ELF-1 (cell line): ENCODE measurements around the gene ERGIC1.

Experiments
- DNase-seq: peaks from one replicate; pipeline ENCODE4 v3.0.0-alpha.2; 2016; ENCODE audit warnings: low read depth, low spot score

ERGIC1 gene

DNA sequence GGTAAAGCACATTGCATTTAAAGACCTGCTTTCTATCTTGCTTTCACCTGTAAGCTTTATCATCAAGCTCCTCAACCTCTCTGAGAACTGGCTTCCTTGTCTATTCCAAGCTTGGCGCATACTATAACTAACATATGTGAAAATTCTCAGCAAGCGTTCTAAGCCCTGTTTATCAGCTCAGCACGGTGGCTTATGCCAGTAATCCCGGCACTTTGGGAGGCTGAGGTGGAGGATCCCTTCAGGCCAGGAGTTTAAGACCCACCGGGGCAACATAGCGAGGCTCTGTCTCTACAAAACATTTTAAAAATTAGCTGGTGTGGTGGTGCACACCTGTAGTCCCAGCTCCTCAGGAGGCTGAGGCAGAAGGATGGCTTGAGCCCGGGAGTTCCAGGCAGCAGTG lies 147.9 kb downstream of the ERGIC1 start:
- DNase-seq, result no peak

- DNase-seq, result peak; percentile 97
Measured at GRCh38 chr5:172983542-172984243, 149.6 kb downstream of the ERGIC1 start, which contains the start of gene ATP6V0E1. Gene ATP6V0E1 (plus strand): TSS chr5:172983771. CDS start chr5:172983861, 90 bp downstream.

- DNase-seq, result peak; percentile 91
Measured at GRCh38 chr5:172984244-172984953, 150.3 kb downstream of the ERGIC1 start.

DNA sequence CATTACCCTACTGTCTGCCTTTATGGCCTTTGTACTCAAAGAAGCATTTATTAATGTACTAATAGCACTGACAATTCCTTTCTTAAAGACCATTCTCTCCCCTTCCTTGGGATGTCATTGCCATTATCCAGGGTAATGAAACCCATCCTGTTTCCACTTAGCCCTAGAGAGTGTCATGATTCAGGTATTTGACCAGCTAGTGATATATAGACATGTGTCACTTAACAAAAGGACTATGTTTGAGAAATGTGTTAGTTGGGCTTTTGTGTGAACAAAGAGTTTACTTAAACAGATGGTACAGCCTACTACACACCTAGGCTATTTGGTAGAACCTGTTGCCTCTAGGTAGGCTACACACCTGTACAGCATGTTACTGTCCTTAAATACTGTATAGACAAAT lies 151.5 kb downstream of the ERGIC1 start:
- no peak for DNase-seq

- no peak for DNase-seq
Measured at GRCh38 chr5:172988276-172988675, 154.2 kb downstream of the ERGIC1 start.

DNA sequence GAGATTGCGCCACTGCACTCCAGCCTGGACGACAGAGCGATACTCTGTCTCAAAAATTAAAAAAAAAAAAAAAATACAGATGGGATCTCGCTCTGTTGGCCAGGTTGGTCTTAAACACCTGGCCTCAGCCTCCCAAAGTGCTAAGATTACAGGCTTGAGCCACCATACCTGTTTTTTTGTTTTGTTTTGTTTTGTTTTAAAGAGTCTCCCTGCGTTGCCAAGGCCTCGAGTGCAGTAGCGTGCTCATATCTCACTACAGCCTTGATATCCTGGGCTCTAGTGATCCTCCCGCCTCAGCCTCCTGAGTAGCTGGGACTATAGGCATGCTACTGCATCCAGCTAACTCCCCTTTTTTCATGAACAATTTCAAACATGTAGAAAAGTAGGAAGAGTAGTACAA lies 156.7 kb downstream of the ERGIC1 start:
- DNase-seq, result no peak

DNA sequence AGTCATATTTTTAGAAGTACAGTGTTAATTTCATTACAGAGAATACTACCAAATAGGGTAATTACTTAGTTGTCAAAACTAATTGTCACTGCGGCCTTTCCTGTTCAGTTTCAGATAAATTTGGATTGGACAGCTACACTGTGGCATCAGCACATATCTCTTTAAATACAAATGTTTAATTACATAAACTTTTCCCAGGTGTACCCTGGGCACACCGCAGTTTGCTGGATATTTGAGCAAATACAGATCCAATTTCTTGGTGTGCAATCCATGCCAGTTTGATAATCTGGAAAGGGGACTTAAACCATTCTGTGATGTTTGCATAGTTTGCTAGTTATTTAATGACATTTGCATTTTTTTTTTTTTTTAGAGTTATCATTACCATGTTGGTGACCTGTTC lies 160.4 kb downstream of the ERGIC1 start:
- DNase-seq, result no peak

- no peak for DNase-seq
Measured at GRCh38 chr5:172999372-172999973, 165.4 kb downstream of the ERGIC1 start.

DNA sequence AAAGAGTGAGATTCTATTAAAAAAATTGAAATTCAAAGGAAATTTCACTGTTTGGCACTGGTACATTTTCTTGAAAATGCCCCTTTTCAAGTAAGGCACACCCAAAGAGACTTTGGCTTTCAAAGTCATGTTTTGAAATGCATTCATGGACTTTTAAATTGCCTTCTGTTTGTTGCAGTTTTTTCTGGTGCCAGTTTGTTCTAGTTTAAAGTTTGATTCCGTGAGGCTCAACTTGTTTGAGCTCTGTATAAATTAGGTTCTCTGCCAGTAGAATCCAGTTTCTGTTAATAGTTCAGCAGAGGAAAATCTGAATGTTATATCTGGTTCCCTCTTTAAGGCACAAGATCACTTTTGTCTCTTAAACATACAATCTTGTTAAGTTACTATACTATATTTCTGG lies 165.9 kb downstream of the ERGIC1 start:
- DNase-seq, result no peak

DNA sequence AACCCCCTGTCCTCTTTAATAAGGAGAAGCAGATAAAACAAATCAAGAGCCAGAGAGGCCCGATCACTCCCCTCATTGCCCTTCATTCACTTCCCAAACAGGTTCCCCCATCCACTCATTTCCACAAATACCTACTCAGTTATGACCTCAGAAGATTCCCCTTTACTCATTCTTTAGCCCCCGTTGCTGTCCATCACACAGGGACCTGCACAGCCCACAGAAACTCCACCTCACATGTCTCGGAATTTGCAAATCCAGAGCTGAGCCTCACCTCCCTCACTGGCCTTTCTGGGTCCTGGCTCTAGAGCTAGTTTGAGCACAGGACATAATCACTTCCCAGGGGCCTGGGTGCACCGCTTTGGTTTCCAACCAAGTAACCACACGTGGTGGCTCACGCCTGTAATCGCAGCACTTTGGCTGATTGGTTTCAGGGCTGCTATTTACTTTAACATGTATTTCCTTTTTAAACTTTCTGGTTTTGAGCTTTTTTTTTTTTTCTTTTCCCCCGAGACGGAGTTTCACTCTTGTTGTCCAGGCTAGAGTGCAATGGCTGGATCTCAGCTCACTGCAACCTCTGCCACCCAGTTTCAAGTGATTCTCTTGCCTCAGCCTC lies 167.3 kb downstream of the ERGIC1 start:
- DNase-seq, result no peak
